GM19467 (cell line): ENCODE data around the gene OR6C74.

Source experiments
- ATAC-seq: cut with Tn5 transposase; IDR thresholded peaks from one replicate; pipeline ENCODE4 v1.9.1; 2021; ENCODE audit warnings: mild to moderate bottlenecking, moderate library complexity; ENCODE audit not compliant: unreplicated experiment

OR6C74 gene

DNA sequence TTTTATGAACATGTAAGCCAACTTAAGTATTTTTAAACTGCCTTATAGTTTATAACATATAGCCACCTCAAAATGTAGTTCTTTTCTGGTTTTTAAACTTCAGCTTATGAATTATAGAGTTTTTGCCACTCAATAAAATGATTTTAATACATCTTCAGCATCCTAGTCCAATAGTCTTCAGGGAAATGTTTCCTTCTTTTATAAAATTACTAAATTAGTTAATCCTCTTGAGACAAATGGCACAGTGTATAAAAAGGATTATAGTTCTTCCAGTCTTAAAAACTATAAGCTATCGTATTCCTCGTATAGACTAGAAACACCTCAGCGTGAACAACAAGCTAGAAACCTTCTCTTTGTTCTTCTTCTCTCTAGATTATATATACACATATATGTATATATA lies at the start of gene OR6C74:
TSS of gene OR6C74 (plus strand) at position 301 of the 400 bp plus-strand sequence. CDS start 2,679 bp downstream, outside the sequence.
- no peak for ATAC-seq

DNA sequence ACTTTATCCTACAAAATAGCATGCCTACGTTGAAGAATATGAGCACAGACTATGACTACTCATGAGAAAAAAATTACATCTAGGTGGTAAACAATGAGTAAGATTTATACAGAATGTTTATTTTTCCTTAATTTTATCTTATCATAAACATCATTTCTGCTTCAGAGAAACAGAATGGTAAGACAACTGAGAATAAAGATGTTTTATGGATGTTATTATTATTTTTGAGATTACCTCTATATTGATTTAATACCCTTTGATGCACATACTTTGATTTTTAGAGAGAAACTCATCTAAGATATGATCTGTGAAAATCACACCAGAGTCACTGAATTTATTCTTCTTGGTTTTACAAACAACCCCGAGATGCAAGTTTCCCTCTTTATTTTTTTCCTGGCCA lies 23.7 kb upstream of the OR6C74 start, which contains the start of gene OR10A7:
TSS of gene OR10A7 (plus strand) at position 301 of the 400 bp plus-strand sequence. CDS start at position 301, 0 bp downstream.
- no peak for ATAC-seq

DNA sequence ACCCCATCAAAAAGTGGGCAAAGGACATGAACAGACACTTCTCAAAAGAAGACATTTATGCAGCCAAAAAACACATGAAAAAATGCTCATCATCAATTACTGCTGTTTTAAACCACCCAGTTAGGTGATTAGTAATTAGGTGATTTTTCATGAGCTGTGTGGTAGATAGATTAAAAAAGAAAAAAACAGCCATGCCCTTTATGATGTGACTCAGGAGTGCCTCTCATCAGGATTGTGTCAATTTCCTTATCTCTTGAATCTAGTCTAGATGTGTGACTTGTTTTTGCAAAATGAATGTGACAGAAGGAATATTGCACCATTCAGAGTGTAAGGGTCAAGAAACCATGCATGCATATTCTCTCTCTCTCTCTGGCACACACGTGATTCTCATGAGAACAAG lies 17.9 kb upstream of the OR6C74 start:
- ATAC-seq, result no peak

DNA sequence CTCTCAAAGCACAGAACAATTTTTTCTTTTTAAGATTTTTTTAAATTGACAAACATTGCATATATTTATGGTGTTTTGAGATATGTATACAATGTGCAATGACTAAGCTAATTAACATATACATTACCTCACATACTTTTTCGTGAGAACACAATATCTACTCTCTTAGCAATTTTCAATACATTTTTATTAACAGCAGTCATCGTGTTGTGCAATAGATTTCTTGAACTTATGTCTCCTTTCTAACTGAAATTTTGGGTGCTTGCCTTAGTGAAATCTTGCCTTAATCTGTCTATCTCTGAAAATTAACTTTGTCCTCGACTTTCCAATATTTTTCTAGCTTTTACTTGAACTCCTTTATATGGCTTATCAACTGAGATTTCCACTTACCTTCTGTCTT lies 16.8 kb upstream of the OR6C74 start:
- ATAC-seq, result no peak

DNA sequence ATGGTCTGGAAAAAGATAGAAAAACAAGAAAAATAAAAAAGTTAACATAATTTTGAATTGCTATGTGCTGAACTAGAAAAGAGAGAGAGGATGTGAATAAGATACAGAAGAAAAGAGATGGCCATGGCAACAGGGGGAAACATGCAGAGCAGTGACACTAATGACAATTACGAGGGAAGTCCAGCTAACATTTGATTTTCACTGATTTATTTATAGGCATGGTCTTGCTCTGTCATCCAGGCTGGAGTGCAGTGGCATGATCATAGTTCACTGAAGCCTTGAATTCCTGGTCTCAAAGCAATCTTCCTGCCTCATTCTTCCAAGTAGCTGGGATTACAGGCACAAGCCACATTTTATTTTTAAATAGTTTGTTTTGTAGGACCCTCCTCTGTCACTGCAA lies 1.8 kb downstream of the OR6C74 start:
- ATAC-seq, result no peak

DNA sequence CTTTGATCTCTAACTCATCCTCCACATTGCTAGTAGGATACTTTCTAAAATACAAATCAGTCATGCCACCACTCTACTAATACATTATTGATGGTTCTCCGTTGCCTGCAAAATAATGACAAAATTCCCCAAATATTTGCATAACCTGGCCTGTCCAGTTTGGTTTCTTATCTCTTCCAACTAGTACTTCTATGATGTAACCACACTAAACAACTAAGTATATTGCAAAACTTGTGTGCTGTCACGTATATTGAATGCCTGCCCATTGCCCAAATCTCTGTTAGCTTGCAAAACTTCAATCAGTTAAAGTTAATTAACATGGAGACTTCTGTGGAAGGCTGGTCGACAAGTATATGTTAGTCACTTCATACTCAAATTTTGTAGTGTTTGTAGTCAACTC lies 6.5 kb downstream of the OR6C74 start:
- ATAC-seq, result no peak

DNA sequence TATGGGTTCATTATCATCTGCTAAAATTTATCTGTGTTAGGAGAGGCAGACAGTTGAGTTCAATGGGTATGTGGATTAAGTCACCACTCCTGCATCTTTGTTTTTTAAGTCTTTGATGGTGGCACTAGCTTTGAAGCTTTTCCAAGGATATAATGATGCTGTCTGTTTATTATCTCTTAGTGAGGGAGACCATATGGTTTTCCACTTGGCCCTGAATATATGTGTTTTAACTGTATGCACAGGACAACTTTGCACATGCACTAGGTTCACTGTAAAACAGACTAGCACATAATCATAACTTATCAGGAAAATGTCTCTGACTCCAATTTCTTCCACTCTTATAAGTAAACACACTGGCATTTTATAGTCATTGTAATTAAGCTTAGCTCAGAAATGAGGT lies 8.9 kb downstream of the OR6C74 start:
- ATAC-seq, result no peak

DNA sequence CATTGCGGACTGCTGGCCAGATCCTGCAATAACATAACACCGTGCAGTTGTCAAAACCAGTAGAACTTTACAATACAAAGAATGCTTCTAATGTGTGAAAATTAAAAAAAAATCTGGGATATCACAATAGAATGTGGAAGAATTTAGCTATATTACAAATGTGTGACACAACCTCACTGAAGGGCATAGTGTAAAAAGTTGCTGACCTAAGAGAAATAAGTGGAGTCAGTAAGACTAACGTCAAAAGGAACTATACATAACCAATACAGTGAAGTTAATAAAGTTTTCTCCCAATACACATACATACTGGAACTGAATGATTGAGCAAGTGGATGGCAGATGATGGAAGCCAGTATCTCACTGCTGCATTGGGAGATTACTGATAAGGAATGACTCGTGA lies 12.4 kb downstream of the OR6C74 start:
- no peak for ATAC-seq

DNA sequence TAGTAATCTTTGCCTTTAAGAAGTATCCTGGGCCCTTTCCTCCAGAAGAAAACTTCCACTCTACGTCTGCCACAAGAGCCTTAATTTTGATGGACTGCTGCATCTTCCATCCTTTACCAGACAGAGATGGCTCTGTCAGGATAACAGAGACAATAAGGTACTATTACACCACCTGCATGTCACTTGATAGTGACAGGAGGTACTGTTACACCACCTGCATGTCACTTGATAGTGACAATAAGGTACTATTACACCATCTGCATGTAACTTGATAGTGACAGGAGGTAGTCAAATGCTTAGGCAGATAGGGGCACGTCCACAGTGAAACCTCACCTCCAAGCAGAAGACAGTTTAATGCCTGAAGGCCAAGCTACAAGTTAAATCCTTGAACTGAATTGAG lies 13.9 kb downstream of the OR6C74 start:
- no peak for ATAC-seq

DNA sequence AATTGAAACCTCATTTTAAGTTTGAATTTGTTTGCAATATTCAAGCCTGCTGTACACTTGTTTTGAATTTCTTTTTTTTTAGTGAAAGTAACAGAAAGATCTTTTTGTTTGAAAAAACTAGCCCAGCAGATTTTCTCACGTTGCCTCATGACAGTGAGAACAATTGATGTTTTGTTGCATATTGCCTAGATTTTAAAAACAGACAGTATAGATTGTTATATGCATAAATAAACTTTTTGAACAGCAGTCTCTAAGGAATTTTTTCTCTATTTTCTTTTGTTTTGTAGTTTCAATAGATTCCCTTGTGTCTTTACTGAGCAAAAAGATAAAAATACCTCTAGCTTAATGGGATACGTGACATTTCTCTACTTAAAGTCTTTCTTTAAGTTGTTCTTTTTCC lies 36.6 kb downstream of the OR6C74 start:
- ATAC-seq, result no peak

DNA sequence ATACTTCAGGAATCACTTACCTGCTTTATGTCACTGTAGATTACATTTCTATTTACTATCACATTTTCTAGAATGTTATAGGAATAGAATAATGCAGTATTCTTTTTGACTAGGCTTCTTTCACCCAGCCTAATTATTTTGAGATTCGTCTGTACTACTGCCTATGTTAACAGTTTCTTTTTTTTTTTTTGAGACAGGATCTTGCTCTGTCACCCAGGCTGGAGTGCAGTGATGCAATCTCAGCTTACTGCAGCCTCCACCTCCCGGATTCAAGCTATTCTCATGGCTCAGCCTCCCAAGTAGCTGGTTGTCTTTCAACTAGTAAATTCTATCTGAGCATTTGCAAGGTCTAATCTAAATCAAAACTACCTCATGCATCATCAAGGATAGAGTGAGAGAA lies 45.6 kb downstream of the OR6C74 start:
- no peak for ATAC-seq
